ENCODE results near the gene PSMB5. TPM values are rescaled to one million over a fixed set of nuclear protein-coding genes. Genes with fewer than 3 reads are reported as not detected.

PSMB5 gene
- total RNA-seq, 1 experiment from 2014 or later = 172 TPM

DNA sequence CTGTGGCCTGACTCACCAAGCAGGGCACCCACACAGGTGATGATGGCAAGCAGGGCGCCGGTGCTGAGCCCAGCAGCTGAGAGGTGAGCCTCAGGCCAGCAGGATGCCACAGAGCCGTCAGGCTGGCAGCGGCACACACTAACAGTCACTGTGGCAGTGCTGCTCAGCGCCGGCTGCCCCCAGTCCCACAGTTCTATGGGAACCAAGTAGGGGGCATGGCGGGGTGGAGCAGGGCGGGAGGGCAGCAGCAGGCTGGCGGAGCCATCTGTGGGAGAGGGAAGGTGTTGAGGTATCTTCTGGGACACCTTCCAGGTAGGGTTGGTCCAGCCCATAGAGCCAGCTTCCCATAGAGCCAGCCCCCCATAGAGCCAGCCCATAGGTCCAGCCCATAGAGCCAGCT lies 14.3 kb upstream of the PSMB5 start:
- no peak for DNase-seq
- POLR2A ChIA-PET = no interaction called here
- no peak for TF ChIP-seq CTCF (IDR thresholded peaks at IDR 0.05; ENCODE audit: insufficient read depth in 1 of 2, low read depth in 1 of 2, low read length in 1 of 2, severe bottlenecking in 1 of 2, unreplicated experiment in 1 of 2)
- H3K9me3 Mint-ChIP-seq (ENCODE audit: unreplicated experiment) = no peaks in the 10 kb centered on the region
- H3K36me3 Mint-ChIP-seq (ENCODE audit: insufficient read depth, unreplicated experiment) = no peaks in the 10 kb centered on the region
- Histone ChIP-seq H3K27me3 (replicated peaks; ENCODE audit: control insufficient read depth, insufficient read depth, low read length) (no peaks in the 10 kb centered on the region), H3K9me3 (no peaks in the 10 kb centered on the region), H3K4me3 (ENCODE audit: low read depth, low read length) (no peak overlapping the region), H3K36me3 (ENCODE audit: control insufficient read depth, insufficient read depth, low read length) (no peaks in the 10 kb centered on the region), H3K4me1 (peaks cover 11% of the 10 kb centered on the region)
- H3K27ac Mint-ChIP-seq (ENCODE audit: unreplicated experiment) = no peak overlapping the region
- CTCF ChIA-PET = no interaction called here
- H3K4me1 Mint-ChIP-seq (ENCODE audit: low read depth, unreplicated experiment) = no peaks in the 10 kb centered on the region
- no TSS peak for BruUV-seq (replicated peaks)
- intact Hi-C loops (cut with micrococcal nuclease; ENCODE audit: unreplicated experiment) = no loop called here
- H3K4me3 Mint-ChIP-seq (ENCODE audit: unreplicated experiment) = no peak overlapping the region
- no peaks in the 10 kb centered on the region for H3K27me3 Mint-ChIP-seq (ENCODE audit: insufficient read depth, unreplicated experiment)

- Histone ChIP-seq H3K4me3 (ENCODE audit: low read depth, low read length) (no peak overlapping the region), H3K27me3 (replicated peaks; ENCODE audit: control insufficient read depth, insufficient read depth, low read length) (no peaks in the 10 kb centered on the region), H3K36me3 (ENCODE audit: control insufficient read depth, insufficient read depth, low read length) (no peaks in the 10 kb centered on the region), H3K4me1 (peaks cover 11% of the 10 kb centered on the region), H3K9me3 (no peaks in the 10 kb centered on the region)
- DNase-seq = no peak
- intact Hi-C loops (cut with micrococcal nuclease; ENCODE audit: unreplicated experiment) = no loop called here
- Mint-ChIP-seq H3K36me3 (ENCODE audit: insufficient read depth, unreplicated experiment) (no peaks in the 10 kb centered on the region), H3K9me3 (ENCODE audit: unreplicated experiment) (no peaks in the 10 kb centered on the region), H3K4me1 (ENCODE audit: low read depth, unreplicated experiment) (no peaks in the 10 kb centered on the region), H3K27me3 (ENCODE audit: insufficient read depth, unreplicated experiment) (no peaks in the 10 kb centered on the region), H3K4me3 (ENCODE audit: unreplicated experiment) (no peak overlapping the region), H3K27ac (ENCODE audit: unreplicated experiment) (no peak overlapping the region)
- no peak for TF ChIP-seq CTCF (IDR thresholded peaks at IDR 0.05; ENCODE audit: insufficient read depth in 1 of 2, low read depth in 1 of 2, low read length in 1 of 2, severe bottlenecking in 1 of 2, unreplicated experiment in 1 of 2)
- BruUV-seq (replicated peaks) = no TSS peak
- CTCF ChIA-PET = interaction anchor here (1.0 kb wide), 1 partner anchor 21 kb away, joined by 4 read pairs; no protein-coding TSS in a partner anchor
- POLR2A ChIA-PET = interaction anchor here (0.6 to 0.9 kb wide), 2 partner anchors 8 to 43 kb away, joined by 3 read pairs; no protein-coding TSS in a partner anchor
Measured at GRCh38 chr14:23047751-23048693, 13.3 kb upstream of the PSMB5 start.

GRCh38 chr14:23047034-23047634 lies 12.4 kb upstream of the PSMB5 start:
- no peaks in the 10 kb centered on the region for H3K27me3 ChIP-seq (replicated peaks; ENCODE audit: control insufficient read depth, insufficient read depth, low read length)
- no peak overlapping the region for H3K4me3 ChIP-seq (ENCODE audit: low read depth, low read length)
- Mint-ChIP-seq H3K4me1 (ENCODE audit: low read depth, unreplicated experiment) (no peaks in the 10 kb centered on the region), H3K4me3 (ENCODE audit: unreplicated experiment) (no peak overlapping the region), H3K9me3 (ENCODE audit: unreplicated experiment) (no peaks in the 10 kb centered on the region), H3K36me3 (ENCODE audit: insufficient read depth, unreplicated experiment) (no peaks in the 10 kb centered on the region), H3K27me3 (ENCODE audit: insufficient read depth, unreplicated experiment) (no peaks in the 10 kb centered on the region), H3K27ac (ENCODE audit: unreplicated experiment) (no peak overlapping the region)
- TF ChIP-seq CTCF (IDR thresholded peaks at IDR 0.05; ENCODE audit: insufficient read depth in 1 of 2, low read depth in 1 of 2, low read length in 1 of 2, severe bottlenecking in 1 of 2, unreplicated experiment in 1 of 2) = no peak
- DNase-seq = no peak
- peaks cover 11% of the 10 kb centered on the region for H3K4me1 ChIP-seq
- POLR2A ChIA-PET = interaction anchor here (0.9 to 1.2 kb wide), 2 partner anchors 9 to 53 kb away, joined by 3 read pairs; no protein-coding TSS in a partner anchor
- H3K36me3 ChIP-seq (ENCODE audit: control insufficient read depth, insufficient read depth, low read length) = no peaks in the 10 kb centered on the region
- H3K9me3 ChIP-seq = no peaks in the 10 kb centered on the region
- intact Hi-C loops (cut with micrococcal nuclease; ENCODE audit: unreplicated experiment) = no loop called here
- no TSS peak for BruUV-seq (replicated peaks)
- CTCF ChIA-PET = interaction anchor here (0.9 to 1.0 kb wide), 2 partner anchors 22 to 61 kb away, joined by 3 to 4 read pairs; no protein-coding TSS in a partner anchor
